Superior temporal gyrus (tissue), 1 donor: ENCODE results near the gene RHBDF1.
"Not testable (repeated sequence)": the region's sequence is repeated elsewhere in the genome, so short reads cannot be mapped to it uniquely, and the experiment has no call there.

ENCODE experiments used
- DNase-seq: peaks from one replicate; pipeline ENCODE4 v3.0.0-alpha.2; 2016; ENCODE audit errors: extremely low spot score

The RHBDF1 gene

GRCh38 chr16:37511-37910 lies 34.9 kb downstream of the RHBDF1 start:
- DNase-seq, result no peak

- no peak for DNase-seq
Measured at GRCh38 chr16:36336-36984, 36.0 kb downstream of the RHBDF1 start.

DNA sequence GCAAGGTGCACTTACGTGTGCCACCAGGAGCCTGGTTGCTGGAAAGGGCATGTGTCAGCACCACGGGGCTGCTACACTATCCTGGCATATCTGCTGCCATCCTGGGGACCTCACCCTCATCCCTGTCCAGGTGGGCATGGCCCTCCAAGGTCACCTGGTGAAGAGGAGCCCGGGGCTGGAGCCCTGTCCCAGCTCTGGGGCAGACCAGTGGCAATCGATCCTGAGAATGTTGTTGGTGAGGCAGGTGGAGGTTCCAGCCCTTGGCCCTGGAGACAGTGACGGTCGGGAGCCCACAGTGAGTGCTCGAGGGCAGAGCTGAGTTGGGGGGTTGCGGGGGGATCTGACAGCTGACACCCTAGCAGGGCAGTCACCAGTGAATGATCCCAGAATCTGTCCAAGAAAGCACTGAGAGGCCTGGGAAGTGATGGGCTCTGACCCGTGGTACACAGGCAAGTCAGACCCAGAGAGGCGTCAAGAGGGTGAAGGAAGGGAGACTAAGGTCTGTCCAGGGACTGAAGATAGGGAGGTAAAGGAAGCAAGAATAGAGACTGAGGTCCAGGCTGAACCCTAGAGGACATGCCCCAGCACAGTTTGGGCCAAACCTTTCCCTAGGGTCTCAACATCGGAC lies 36.6 kb downstream of the RHBDF1 start:
- DNase-seq, result no peak

DNA sequence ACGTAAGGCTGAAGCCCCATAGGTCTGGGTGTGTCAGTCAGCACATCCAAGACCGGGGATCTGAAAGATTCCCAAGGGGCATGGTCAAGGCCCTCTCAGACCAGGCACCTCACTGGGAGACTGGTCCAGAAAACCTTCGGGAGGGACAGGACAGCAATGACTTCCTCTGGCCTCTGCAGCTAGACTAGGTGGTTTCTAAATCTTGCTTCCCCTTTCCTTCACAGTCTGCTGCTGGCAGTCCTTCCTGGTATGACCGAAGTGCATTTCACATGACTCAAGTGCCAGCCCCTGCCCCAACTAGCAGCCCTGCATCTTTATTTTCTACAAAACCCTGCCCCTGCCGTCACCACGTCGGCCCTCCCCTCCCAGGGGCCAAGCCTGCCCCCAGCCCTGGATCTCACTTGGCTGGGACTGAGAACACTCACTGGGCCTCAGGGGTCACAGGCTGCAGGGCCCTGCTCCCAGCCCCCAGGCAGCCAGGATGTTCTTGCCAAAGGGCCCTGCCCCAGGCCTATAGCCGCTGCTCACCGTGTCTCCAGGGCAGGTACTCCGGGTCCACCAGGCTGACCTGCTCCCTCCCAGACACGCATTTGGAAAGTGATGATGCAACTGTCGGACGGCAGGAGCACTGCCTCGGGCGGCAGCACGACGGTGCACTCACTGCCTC lies 37.3 kb downstream of the RHBDF1 start:
- DNase-seq, result no peak

- no peak for DNase-seq
Measured at GRCh38 chr16:34648-34987, 37.8 kb downstream of the RHBDF1 start.

GRCh38 chr16:33877-34647 lies 38.4 kb downstream of the RHBDF1 start:
- DNase-seq, result no peak

DNA sequence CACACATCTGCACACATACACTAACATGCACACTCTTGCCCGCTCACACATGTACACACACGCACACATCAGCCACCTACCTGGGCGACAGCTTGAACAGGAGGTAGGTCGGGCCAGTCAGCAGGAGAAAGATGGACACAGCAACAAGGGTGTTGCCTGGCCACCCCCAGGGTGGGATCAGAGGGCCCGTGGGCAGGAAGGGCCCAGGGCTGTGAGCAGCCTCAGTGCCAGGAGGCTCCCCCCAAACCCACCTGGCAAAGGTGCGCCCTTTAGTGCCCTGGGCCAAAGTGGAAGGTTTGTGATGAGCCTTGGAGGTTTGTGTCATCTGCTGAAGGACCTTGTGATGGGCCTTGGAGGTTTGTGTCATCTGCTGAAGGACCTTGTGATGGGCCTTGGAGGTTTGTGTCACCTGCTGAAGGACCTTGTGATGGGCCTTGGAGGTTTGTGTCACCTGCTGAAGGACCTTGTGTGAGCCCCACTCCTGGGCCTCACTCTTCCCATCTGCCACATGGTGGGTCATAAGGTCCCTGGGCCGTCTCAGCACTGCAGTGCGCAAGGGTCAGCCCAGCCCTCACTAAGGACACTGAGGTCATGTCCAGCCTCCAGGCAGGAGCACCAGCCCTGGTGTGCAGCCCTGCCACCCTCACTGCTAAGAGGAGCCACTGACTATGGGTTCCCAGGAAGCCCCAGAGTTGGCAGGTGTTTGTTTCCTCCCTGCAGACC lies 39.1 kb downstream of the RHBDF1 start:
- not testable (repeated sequence) for DNase-seq

- DNase-seq, result not testable (repeated sequence)
Measured at GRCh38 chr16:30627-31026, 41.8 kb downstream of the RHBDF1 start.

GRCh38 chr16:25926-26348 lies 46.5 kb downstream of the RHBDF1 start:
- DNase-seq, result not testable (repeated sequence)

GRCh38 chr16:24151-24550 lies 48.3 kb downstream of the RHBDF1 start:
- not testable (repeated sequence) for DNase-seq

DNA sequence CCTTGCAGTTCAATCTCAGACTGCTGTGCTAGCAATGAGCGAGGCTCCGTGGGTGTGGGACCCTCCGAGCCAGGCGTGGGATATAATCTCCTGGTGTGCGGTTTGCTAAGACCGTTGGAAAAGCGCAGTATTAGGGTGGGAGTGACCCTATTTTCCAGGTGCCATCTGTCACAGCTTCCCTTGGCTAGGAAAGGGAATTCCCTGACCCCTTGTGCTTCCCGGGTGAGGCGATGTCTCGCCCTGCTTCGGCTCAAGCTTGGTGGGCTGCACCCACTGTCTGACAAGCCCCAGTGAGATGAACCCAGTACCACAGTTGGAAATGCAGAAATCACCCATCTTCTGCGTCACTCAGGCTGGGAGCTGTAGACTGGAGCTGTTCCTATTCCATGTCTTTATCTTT lies 51.5 kb downstream of the RHBDF1 start:
- not testable (repeated sequence) for DNase-seq

- DNase-seq, result not testable (repeated sequence)
Measured at GRCh38 chr16:17062-17765, 55.2 kb downstream of the RHBDF1 start.

DNA sequence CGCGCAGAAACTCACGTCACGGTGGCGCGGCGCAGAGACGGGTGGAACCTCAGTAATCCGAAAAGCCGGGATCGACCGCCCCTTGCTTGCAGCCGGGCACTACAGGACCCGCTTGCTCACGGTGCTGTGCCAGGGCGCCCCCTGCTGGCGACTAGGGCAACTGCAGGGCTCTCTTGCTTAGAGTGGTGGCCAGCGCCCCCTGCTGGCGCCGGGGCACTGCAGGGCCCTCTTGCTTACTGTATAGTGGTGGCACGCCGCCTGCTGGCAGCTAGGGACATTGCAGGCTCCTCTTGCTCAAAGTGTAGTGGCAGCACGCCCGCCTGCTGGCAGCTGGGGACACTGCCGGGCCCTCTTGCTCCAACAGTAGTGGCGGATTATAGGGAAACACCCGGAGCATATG lies 61.7 kb downstream of the RHBDF1 start:
- DNase-seq, result not testable (repeated sequence)

DNA sequence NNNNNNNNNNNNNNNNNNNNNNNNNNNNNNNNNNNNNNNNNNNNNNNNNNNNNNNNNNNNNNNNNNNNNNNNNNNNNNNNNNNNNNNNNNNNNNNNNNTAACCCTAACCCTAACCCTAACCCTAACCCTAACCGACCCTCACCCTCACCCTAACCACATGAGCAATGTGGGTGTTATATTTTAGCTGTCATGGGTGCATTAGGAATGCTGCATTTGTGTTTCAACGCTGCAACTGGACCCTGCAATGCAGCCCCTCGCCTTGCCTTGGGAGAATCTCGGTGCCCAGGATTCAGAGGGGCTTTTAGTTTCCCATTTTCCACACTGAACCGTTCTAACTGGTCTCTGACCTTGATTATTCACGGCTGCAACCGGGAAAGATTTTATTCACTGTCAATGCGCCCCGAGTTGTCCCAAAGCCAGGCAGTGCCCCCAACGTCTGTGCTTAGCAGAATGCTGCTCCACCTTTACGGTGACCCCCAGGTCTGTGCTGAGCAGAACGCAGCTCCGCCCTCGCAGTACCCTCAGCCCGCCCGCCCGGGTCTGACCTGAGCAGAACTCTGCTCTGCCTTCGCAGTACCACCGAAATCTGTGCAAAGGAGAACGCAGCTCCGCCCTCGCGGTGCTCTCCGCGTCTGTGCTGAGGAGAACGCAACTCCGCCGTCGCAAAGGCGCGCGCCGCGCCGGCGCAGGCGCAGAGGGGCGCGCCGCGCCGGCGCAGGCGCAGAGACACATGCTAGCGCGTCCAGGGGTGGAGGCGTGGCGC lies 62.3 kb downstream of the RHBDF1 start:
- no peak for DNase-seq
